B cell (primary cell): ENCODE data around the gene ANKHD1.

ENCODE experiments used
- EZH2 ChIP-seq: IDR thresholded peaks from 2 replicates; pipeline ENCODE4 v1.6.1; 2012; ENCODE audit warnings: borderline replicate concordance, low read depth, mild to moderate bottlenecking, moderate library complexity, low read length; ENCODE audit not compliant: insufficient read depth, poor library complexity, severe bottlenecking
- TF ChIP-seq, protein P1 (sequence below): fragments of 200-600 bp; IDR thresholded peaks from one replicate; pipeline ENCODE4 v1.8.0; 2022; ENCODE audit warnings: antibody characterized with exemption, mild to moderate bottlenecking

DNA sequence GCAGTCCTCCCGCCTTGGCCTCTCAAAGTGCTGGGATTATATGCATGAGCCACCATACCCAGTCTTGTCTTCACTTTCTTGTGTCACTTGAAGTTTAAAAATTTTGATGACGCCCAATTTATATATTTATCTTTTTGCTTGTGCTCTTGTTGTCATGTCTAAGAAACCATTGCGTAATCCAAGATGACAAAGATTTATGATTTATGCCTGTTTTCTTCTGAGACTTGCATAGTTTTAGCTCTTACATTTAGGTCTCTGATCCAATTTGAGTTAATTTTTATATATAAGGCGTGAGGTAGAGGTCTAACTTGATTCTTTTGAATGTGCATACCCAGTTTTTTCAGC, 18.6 kb downstream of the ANKHD1 start:
- TF ChIP-seq, protein P1, sequence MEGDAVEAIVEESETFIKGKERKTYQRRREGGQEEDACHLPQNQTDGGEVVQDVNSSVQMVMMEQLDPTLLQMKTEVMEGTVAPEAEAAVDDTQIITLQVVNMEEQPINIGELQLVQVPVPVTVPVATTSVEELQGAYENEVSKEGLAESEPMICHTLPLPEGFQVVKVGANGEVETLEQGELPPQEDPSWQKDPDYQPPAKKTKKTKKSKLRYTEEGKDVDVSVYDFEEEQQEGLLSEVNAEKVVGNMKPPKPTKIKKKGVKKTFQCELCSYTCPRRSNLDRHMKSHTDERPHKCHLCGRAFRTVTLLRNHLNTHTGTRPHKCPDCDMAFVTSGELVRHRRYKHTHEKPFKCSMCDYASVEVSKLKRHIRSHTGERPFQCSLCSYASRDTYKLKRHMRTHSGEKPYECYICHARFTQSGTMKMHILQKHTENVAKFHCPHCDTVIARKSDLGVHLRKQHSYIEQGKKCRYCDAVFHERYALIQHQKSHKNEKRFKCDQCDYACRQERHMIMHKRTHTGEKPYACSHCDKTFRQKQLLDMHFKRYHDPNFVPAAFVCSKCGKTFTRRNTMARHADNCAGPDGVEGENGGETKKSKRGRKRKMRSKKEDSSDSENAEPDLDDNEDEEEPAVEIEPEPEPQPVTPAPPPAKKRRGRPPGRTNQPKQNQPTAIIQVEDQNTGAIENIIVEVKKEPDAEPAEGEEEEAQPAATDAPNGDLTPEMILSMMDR: no peak
- TF ChIP-seq EZH2: no peak
